ENCODE measurements around the gene MYO5B.

The MYO5B gene

GRCh38 chr18:50131591-50131990 lies 63.4 kb downstream of the MYO5B start:
- in situ Hi-C loops (cut with HindIII; ENCODE audit: low sequenced_read_pairs) = no loop called here
- no peak overlapping the region for H3K4me3 ChIP-seq (ENCODE audit: low read depth, low read length)
- no peak for DNase-seq (ENCODE audit: low read depth, low spot score)
- TF ChIP-seq CTCF (IDR thresholded peaks at IDR 0.05; ENCODE audit: low read depth, low read length) = no peak

- no peak for TF ChIP-seq CTCF (IDR thresholded peaks at IDR 0.05; ENCODE audit: low read depth, low read length)
- no peak overlapping the region for H3K4me3 ChIP-seq (ENCODE audit: low read depth, low read length)
- no peak for DNase-seq (ENCODE audit: low read depth, low spot score)
- in situ Hi-C loops (cut with HindIII; ENCODE audit: low sequenced_read_pairs) = no loop called here
Observed at GRCh38 chr18:50128506-50129271, 66.3 kb downstream of the MYO5B start.

- no peak for DNase-seq (ENCODE audit: low read depth, low spot score)
- TF ChIP-seq CTCF (IDR thresholded peaks at IDR 0.05; ENCODE audit: low read depth, low read length) = no peak
- no peak overlapping the region for H3K4me3 ChIP-seq (ENCODE audit: low read depth, low read length)
- in situ Hi-C loops (cut with HindIII; ENCODE audit: low sequenced_read_pairs) = no loop called here
Observed at GRCh38 chr18:50127516-50128210, 67.3 kb downstream of the MYO5B start.

- no peak overlapping the region for H3K4me3 ChIP-seq (ENCODE audit: low read depth, low read length)
- in situ Hi-C loops (cut with HindIII; ENCODE audit: low sequenced_read_pairs) = no loop called here
- no peak for DNase-seq (ENCODE audit: low read depth, low spot score)
- TF ChIP-seq CTCF (IDR thresholded peaks at IDR 0.05; ENCODE audit: low read depth, low read length) = no peak
Observed at GRCh38 chr18:50126471-50126870, 68.5 kb downstream of the MYO5B start.

- TF ChIP-seq CTCF (IDR thresholded peaks at IDR 0.05; ENCODE audit: low read depth, low read length) = no peak
- DNase-seq (ENCODE audit: low read depth, low spot score) = no peak
- no peak overlapping the region for H3K4me3 ChIP-seq (ENCODE audit: low read depth, low read length)
- in situ Hi-C loops (cut with HindIII; ENCODE audit: low sequenced_read_pairs) = no loop called here
Observed at GRCh38 chr18:50125456-50125855, 69.5 kb downstream of the MYO5B start.

GRCh38 chr18:50119296-50119695 lies 75.7 kb downstream of the MYO5B start:
- no peak for DNase-seq (ENCODE audit: low read depth, low spot score)
- in situ Hi-C loops (cut with HindIII; ENCODE audit: low sequenced_read_pairs) = no loop called here
- no peak overlapping the region for H3K4me3 ChIP-seq (ENCODE audit: low read depth, low read length)
- TF ChIP-seq CTCF (IDR thresholded peaks at IDR 0.05; ENCODE audit: low read depth, low read length) = no peak

Measured in astrocyte of the spinal cord (primary cell).